NCI-H2227 (cell line): Measurements from ENCODE around the gene FAF2.
"Not testable (repeated sequence)": the region's sequence is repeated elsewhere in the genome, so short reads cannot be mapped to it uniquely, and the experiment has no call there.

Experiments
- DNase-seq: peaks from one replicate; lab custom pipeline; 2025; ENCODE audit not compliant: unreplicated experiment; lab: John Stamatoyannopoulos, UW

Gene FAF2

GRCh38 chr5:176416965-176417364 is 31.2 kb upstream of the FAF2 start:
- DNase-seq = no peak

GRCh38 chr5:176418251-176418650 is 29.9 kb upstream of the FAF2 start:
- DNase-seq = no peak

- DNase-seq = no peak
Observed at GRCh38 chr5:176420086-176420485, 28.1 kb upstream of the FAF2 start.

- no peak for DNase-seq
Observed at GRCh38 chr5:176420972-176421544, 27.1 kb upstream of the FAF2 start.

- DNase-seq = no peak
Observed at GRCh38 chr5:176424181-176424580, 24.0 kb upstream of the FAF2 start.

GRCh38 chr5:176425138-176425537 is 23.0 kb upstream of the FAF2 start:
- DNase-seq = no peak

GRCh38 chr5:176425791-176426190 is 22.4 kb upstream of the FAF2 start:
- no peak for DNase-seq

GRCh38 chr5:176426876-176427275 is 21.3 kb upstream of the FAF2 start:
- DNase-seq = no peak

- DNase-seq = no peak
Observed at GRCh38 chr5:176427971-176428370, 20.2 kb upstream of the FAF2 start.

- DNase-seq = no peak
Observed at GRCh38 chr5:176429972-176430371, 18.2 kb upstream of the FAF2 start.

GRCh38 chr5:176432707-176433106 is 15.5 kb upstream of the FAF2 start:
- DNase-seq = no peak

GRCh38 chr5:176436656-176437055 is 11.5 kb upstream of the FAF2 start:
- DNase-seq = no peak

- no peak for DNase-seq
Observed at GRCh38 chr5:176438959-176439757, 9.0 kb upstream of the FAF2 start.

- no peak for DNase-seq
Observed at GRCh38 chr5:176440927-176441706, 7.1 kb upstream of the FAF2 start.

GRCh38 chr5:176441921-176442323 is 6.3 kb upstream of the FAF2 start:
- no peak for DNase-seq

- DNase-seq = not testable (repeated sequence)
Observed at GRCh38 chr5:176442911-176443310, 5.3 kb upstream of the FAF2 start.

GRCh38 chr5:176444742-176445141 is 3.4 kb upstream of the FAF2 start:
- no peak for DNase-seq

GRCh38 chr5:176446028-176446665 is 2.0 kb upstream of the FAF2 start:
- DNase-seq = no peak

- peak; percentile 23 for DNase-seq
Observed at GRCh38 chr5:176446884-176447590, 1.1 kb upstream of the FAF2 start.

GRCh38 chr5:176447591-176447977 is 601 bp upstream of the FAF2 start:
- DNase-seq = peak; percentile 53

GRCh38 chr5:176450077-176450476 is 1.9 kb downstream of the FAF2 start:
- no peak for DNase-seq
